ENCODE measurements around the gene NFXL1.
A peak's percentile ranks its signal among the peaks of the same experiment; 100 is the strongest.
"Not testable (repeated sequence)": the region's sequence is repeated elsewhere in the genome, so short reads cannot be mapped to it uniquely, and the experiment has no call there.

The NFXL1 gene

GRCh38 chr4:47914220-47914925, at the start of gene NFXL1:
NFXL1 (minus strand) TSS chr4:47914583; CDS start chr4:47914203, 380 bp downstream.
- peak; percentile 95 for DNase-seq (ENCODE audit: low spot score)

- DNase-seq (ENCODE audit: low spot score), result no peak
Observed at GRCh38 chr4:47954677-47955076, 40.3 kb upstream of the NFXL1 start.

GRCh38 chr4:47954245-47954644, 39.9 kb upstream of the NFXL1 start:
- no peak for DNase-seq (ENCODE audit: low spot score)

GRCh38 chr4:47945930-47946726, 31.7 kb upstream of the NFXL1 start:
- DNase-seq (ENCODE audit: low spot score), result no peak

- no peak for DNase-seq (ENCODE audit: low spot score)
Observed at GRCh38 chr4:47942081-47942819, 27.9 kb upstream of the NFXL1 start.

GRCh38 chr4:47939456-47939855, 25.1 kb upstream of the NFXL1 start:
- DNase-seq (ENCODE audit: low spot score), result no peak

- DNase-seq (ENCODE audit: low spot score), result no peak
Observed at GRCh38 chr4:47936336-47936735, 22.0 kb upstream of the NFXL1 start.

GRCh38 chr4:47933840-47934239, 19.5 kb upstream of the NFXL1 start:
- peak; percentile 36 for DNase-seq (ENCODE audit: low spot score)

- no peak for DNase-seq (ENCODE audit: low spot score)
Observed at GRCh38 chr4:47930971-47931804, 16.8 kb upstream of the NFXL1 start.

- DNase-seq (ENCODE audit: low spot score), result no peak
Observed at GRCh38 chr4:47929682-47930201, 15.4 kb upstream of the NFXL1 start.

GRCh38 chr4:47926667-47927258, 12.4 kb upstream of the NFXL1 start:
- peak; percentile 62 for DNase-seq (ENCODE audit: low spot score)

GRCh38 chr4:47923261-47923608, 8.9 kb upstream of the NFXL1 start:
- DNase-seq (ENCODE audit: low spot score), result not testable (repeated sequence)

GRCh38 chr4:47922436-47923260, 8.3 kb upstream of the NFXL1 start:
- DNase-seq (ENCODE audit: low spot score), result not testable (repeated sequence)

- not testable (repeated sequence) for DNase-seq (ENCODE audit: low spot score)
Observed at GRCh38 chr4:47917163-47917562, 2.8 kb upstream of the NFXL1 start.

GRCh38 chr4:47915378-47915777, 995 bp upstream of the NFXL1 start:
- DNase-seq (ENCODE audit: low spot score), result no peak

- DNase-seq (ENCODE audit: low spot score), result no peak
Observed at GRCh38 chr4:47914926-47915237, 499 bp upstream of the NFXL1 start.

- DNase-seq (ENCODE audit: low spot score), result peak; percentile 39
Observed at GRCh38 chr4:47913861-47914219, 543 bp downstream of the NFXL1 start.

GRCh38 chr4:47913330-47913729, 1.1 kb downstream of the NFXL1 start:
- DNase-seq (ENCODE audit: low spot score), result no peak

- no peak for DNase-seq (ENCODE audit: low spot score)
Observed at GRCh38 chr4:47907089-47907646, 7.2 kb downstream of the NFXL1 start.

GRCh38 chr4:47899639-47900038, 14.7 kb downstream of the NFXL1 start:
- DNase-seq (ENCODE audit: low spot score), result no peak

All from LoVo (cell line).